Breast epithelium (tissue), 4 donors: ENCODE data around the gene KPNA3. TPM values are rescaled to one million over a fixed set of nuclear protein-coding genes. Genes with fewer than 3 reads are reported as not detected.
"Not testable (repeated sequence)": the region's sequence is repeated elsewhere in the genome, so short reads cannot be mapped to it uniquely, and the experiment has no call there.

Source experiments
- DNase-seq, 2 donors: peaks; one replicate each; pipeline ENCODE4 v3.0.0-alpha.2; 2019; ENCODE audit warnings: low spot score in 2 of 2
- H3K27ac ChIP-seq, 2 donors: fragments of 200-600 bp; sonication (generic) in 1 of 2; one replicate each; pipeline ENCODE4 v1.5.1; 2016 to 2019; ENCODE audit warnings: mild to moderate bottlenecking in 1 of 2
- H3K27me3 ChIP-seq, 2 donors: fragments of 200-600 bp; sonication (generic) in 1 of 2; one replicate each; pipeline versions ENCODE4 v1.5.1 to v1.6.0; 2017 to 2019; ENCODE audit warnings: control low read depth in 1 of 2, mild to moderate bottlenecking in 1 of 2
- H3K36me3 ChIP-seq: fragments of 200-600 bp; one replicate; pipeline ENCODE4 v1.5.1; 2019
- H3K4me1 ChIP-seq, 2 donors: fragments of 200-600 bp; sonication (generic); one replicate each; pipeline ENCODE4 v1.5.1; 2016 to 2019; ENCODE audit warnings: control low read depth in 1 of 2
- H3K4me3 ChIP-seq, 3 donors: fragments of 200-600 bp; sonication (generic); 1 replicate in 2 of 3; 2 replicates in 1 of 3; pipeline ENCODE4 v1.5.1; 2016 to 2019; ENCODE audit warnings: mild to moderate bottlenecking in 3 of 3, moderate library complexity in 2 of 3
- H3K9me3 ChIP-seq, 2 donors: fragments of 200-600 bp; sonication (generic) in 1 of 2; one replicate each; pipeline ENCODE4 v1.5.1; 2016 to 2019; ENCODE audit warnings: control low read depth in 1 of 2
- POLR2A ChIP-seq: fragments of 450-650 bp; IDR thresholded peaks from one replicate; pipeline ENCODE4 v1.6.1; 2016; ENCODE audit warnings: antibody characterized with exemption, mild to moderate bottlenecking, moderate library complexity
- POLR2AphosphoS5 ChIP-seq, 3 donors: sonication (generic); formaldehyde crosslinking; IDR thresholded peaks; one replicate each; pipeline ENCODE4 v1.6.1; 2017; ENCODE audit warnings: antibody characterized with exemption in 3 of 3
- intact Hi-C: fragments of 100-400 bp; cut with DNase I; formaldehyde crosslinking; loops from one replicate; pipeline ENCODE4 v1.15.1; 2023; ENCODE audit warnings: low total_unique reads
- total RNA-seq, 3 donors: library from RNA; depleted of rRNA; stranded (reverse); fragments of >200 nt; gene quantifications; one replicate each; pipeline ENCODE4 v1.1.0, GENCODE V29; 2016
- TF ChIP-seq, protein P1 (sequence below), 3 donors: fragments of 450-650 bp; IDR thresholded peaks; one replicate each; pipeline ENCODE4 v1.5.1; 2016 to 2017; ENCODE audit warnings: antibody characterized with exemption in 3 of 3, mild to moderate bottlenecking in 3 of 3, moderate library complexity in 3 of 3

The KPNA3 gene
- total RNA-seq, 3 donors from 2014 or later: 25.6 to 35.5 (median 25.8) TPM

DNA sequence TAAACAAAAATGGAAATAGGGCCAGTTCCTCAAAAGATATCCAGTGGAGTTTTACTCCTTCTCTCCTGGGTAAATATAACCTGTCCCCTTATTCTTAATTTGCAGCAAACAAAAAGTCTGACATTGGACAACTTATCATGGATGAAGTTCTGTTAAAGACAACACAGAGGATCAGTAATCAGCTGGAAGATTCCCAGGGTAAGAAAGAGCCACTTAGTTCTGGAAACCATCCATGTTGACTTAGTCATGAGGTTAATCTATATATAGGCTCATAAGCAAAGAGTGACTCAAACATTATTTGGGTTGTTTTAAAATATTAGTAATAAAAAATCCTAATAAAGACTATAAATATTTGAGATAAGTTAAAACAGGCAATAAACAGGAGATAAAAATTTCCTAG is 60.7 kb downstream of the KPNA3 start:
- Histone ChIP-seq H3K4me3 (no peak overlapping the region), H3K27me3 (no peaks in the 10 kb centered on the region), H3K4me1 (no peaks in the 10 kb centered on the region), H3K36me3 (no peaks in the 10 kb centered on the region), H3K9me3 (no peaks in the 10 kb centered on the region), H3K27ac (no peak overlapping the region)
- no peak for DNase-seq
- no peak for TF ChIP-seq POLR2A
- TF ChIP-seq, protein P1, sequence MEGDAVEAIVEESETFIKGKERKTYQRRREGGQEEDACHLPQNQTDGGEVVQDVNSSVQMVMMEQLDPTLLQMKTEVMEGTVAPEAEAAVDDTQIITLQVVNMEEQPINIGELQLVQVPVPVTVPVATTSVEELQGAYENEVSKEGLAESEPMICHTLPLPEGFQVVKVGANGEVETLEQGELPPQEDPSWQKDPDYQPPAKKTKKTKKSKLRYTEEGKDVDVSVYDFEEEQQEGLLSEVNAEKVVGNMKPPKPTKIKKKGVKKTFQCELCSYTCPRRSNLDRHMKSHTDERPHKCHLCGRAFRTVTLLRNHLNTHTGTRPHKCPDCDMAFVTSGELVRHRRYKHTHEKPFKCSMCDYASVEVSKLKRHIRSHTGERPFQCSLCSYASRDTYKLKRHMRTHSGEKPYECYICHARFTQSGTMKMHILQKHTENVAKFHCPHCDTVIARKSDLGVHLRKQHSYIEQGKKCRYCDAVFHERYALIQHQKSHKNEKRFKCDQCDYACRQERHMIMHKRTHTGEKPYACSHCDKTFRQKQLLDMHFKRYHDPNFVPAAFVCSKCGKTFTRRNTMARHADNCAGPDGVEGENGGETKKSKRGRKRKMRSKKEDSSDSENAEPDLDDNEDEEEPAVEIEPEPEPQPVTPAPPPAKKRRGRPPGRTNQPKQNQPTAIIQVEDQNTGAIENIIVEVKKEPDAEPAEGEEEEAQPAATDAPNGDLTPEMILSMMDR (IDR thresholded peaks at IDR 0.05): no peak
- no peak for TF ChIP-seq POLR2AphosphoS5 (IDR thresholded peaks at IDR 0.05)
- intact Hi-C loops: no loop called here

DNA sequence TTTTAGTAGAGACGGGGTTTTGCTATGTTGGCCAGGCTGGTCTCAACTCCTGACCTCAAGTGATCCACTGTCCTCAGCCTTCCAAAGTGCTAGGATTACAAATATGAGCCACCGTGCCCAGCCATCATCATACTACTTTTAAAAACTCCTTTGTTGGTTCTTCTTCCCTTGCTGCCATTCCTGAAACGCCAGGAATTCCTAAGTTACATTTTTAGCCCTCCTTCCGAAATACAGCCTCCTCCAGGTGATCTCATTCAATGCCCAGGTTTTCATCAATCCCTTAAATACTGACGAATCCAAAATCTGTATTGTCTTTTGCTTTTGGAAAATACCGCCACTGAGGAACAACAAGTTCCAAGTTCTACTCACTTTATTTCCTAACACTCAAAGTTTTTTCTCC is 75.9 kb downstream of the KPNA3 start:
- no peak for DNase-seq
- H3K36me3 ChIP-seq: peaks cover under 1% of the 10 kb centered on the region

GRCh38 chr13:49714757-49715156 is 77.7 kb downstream of the KPNA3 start:
- no peak for DNase-seq
- H3K4me1 ChIP-seq: no peaks in the 10 kb centered on the region
- no peak overlapping the region for H3K4me3 ChIP-seq
- H3K36me3 ChIP-seq: no peaks in the 10 kb centered on the region
- TF ChIP-seq POLR2AphosphoS5 (IDR thresholded peaks at IDR 0.05) (no peak), POLR2A (no peak)
- TF ChIP-seq, protein P1 (IDR thresholded peaks at IDR 0.05): no peak
- no peak overlapping the region for H3K27ac ChIP-seq
- intact Hi-C loops: no loop called here
- H3K27me3 ChIP-seq: no peaks in the 10 kb centered on the region
- peaks cover 0 to 18% of the 10 kb centered on the region in 2 donors for H3K9me3 ChIP-seq

More for the DNA sequence above, 75.9 kb downstream of the KPNA3 start:
- no peaks in the 10 kb centered on the region for H3K4me1 ChIP-seq
- intact Hi-C loops: no loop called here
- no peak overlapping the region for H3K27ac ChIP-seq
- TF ChIP-seq POLR2A (no peak), POLR2AphosphoS5 (IDR thresholded peaks at IDR 0.05) (no peak)
- TF ChIP-seq, protein P1 (IDR thresholded peaks at IDR 0.05): no peak
- no peaks in the 10 kb centered on the region for H3K27me3 ChIP-seq
- H3K4me3 ChIP-seq: no peak overlapping the region
- H3K9me3 ChIP-seq: peaks cover 0 to 18% of the 10 kb centered on the region in 2 donors

DNA sequence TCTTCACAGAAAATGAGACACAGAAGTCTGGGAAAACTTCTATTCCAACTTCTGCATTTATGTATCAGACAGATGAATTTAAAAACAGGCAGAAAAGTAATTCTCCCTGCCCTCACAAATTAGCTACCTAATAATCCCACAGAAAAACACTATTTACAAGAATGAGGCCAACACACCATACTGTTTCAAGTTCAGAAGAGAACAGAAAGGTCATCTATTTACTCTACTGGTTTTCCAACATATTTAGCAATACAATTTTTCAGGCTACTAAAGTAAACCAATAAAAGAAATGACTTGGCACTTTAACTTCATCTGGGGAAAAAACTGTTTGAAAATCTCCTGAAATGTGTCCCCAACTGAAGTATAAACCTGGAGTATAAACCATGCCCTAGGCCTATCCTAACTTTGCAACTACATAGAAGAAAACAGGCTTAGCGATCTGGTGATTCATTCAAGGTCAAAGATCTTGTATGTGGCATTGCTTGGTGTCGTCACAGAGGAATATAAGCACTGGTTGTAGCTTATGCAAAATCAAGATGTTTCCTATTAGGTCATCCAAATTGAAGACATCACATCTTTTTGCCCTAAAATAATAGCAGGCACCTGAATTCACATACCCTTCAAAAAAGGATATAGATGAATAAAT is 81.1 kb downstream of the KPNA3 start:
- Histone ChIP-seq H3K4me3 (no peak overlapping the region), H3K9me3 (peaks cover 0 to 18% of the 10 kb centered on the region in 2 donors), H3K36me3 (no peaks in the 10 kb centered on the region), H3K4me1 (no peaks in the 10 kb centered on the region), H3K27me3 (no peaks in the 10 kb centered on the region), H3K27ac (no peak overlapping the region)
- DNase-seq: no peak
- intact Hi-C loops: no loop called here
- TF ChIP-seq, protein P1 (IDR thresholded peaks at IDR 0.05): no peak
- TF ChIP-seq POLR2AphosphoS5 (IDR thresholded peaks at IDR 0.05) (no peak), POLR2A (no peak)

DNA sequence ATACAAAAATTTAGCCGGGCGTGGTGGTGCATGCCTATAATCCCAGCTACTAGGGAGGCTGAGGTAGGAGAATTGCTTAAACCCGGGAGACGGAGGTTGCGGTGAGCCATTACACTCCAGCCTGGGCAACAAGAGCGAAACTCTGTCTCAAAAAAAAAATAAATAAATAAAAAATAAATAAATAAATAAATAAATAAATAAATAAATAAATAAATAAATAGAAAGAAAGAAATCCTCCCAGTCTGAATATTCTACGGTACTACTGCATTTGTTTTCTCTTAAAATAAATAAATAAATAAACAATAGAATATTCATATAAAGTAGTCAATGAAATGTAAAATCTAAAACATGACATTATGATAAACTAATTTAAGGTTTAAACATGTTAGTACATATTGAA is 88.2 kb downstream of the KPNA3 start:
- H3K27ac ChIP-seq, DNase-seq, intact Hi-C loops, H3K36me3 ChIP-seq, H3K9me3 ChIP-seq, H3K27me3 ChIP-seq, H3K4me3 ChIP-seq, H3K4me1 ChIP-seq: not testable (repeated sequence)

DNA sequence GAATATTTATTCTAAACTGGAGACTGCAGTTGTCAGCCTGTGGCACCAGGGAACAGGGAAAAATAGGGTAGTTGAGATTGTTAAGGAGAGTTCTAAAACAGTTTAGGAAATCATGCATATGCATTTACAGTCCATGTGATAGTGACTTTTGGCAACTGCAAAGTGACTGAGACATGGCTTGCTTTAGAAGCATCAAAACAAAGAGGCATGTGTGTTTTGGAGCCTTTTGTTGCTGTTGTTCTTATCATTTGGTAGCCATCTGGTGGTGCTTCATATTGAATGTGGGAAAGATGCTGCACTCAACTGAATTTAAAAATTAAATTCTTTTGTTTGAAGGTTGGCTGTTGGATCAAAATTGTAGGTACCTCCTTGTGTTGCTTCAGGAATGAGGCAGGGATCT is 91.0 kb downstream of the KPNA3 start:
- TF ChIP-seq POLR2A (no peak), POLR2AphosphoS5 (IDR thresholded peaks at IDR 0.05) (no peak)
- TF ChIP-seq, protein P1 (IDR thresholded peaks at IDR 0.05): no peak
- intact Hi-C loops: no loop called here
- no peaks in the 10 kb centered on the region for H3K36me3 ChIP-seq

More for the DNA sequence above, 91.0 kb downstream of the KPNA3 start:
- H3K27ac ChIP-seq: no peak overlapping the region
- DNase-seq: no peak
- H3K9me3 ChIP-seq: no peaks in the 10 kb centered on the region
- H3K27me3 ChIP-seq: no peaks in the 10 kb centered on the region
- no peak overlapping the region for H3K4me3 ChIP-seq
- no peaks in the 10 kb centered on the region for H3K4me1 ChIP-seq
